GM19238 (cell line): ENCODE results near the gene THBS3.
"Not testable (repeated sequence)": the region's sequence is repeated elsewhere in the genome, so short reads cannot be mapped to it uniquely, and the experiment has no call there.

ENCODE experiments used
- DNase-seq: peaks from one replicate; pipeline ENCODE4 v3.0.0; 2011; ENCODE audit warnings: low spot score; ENCODE audit not compliant: insufficient read length

THBS3 gene

DNA sequence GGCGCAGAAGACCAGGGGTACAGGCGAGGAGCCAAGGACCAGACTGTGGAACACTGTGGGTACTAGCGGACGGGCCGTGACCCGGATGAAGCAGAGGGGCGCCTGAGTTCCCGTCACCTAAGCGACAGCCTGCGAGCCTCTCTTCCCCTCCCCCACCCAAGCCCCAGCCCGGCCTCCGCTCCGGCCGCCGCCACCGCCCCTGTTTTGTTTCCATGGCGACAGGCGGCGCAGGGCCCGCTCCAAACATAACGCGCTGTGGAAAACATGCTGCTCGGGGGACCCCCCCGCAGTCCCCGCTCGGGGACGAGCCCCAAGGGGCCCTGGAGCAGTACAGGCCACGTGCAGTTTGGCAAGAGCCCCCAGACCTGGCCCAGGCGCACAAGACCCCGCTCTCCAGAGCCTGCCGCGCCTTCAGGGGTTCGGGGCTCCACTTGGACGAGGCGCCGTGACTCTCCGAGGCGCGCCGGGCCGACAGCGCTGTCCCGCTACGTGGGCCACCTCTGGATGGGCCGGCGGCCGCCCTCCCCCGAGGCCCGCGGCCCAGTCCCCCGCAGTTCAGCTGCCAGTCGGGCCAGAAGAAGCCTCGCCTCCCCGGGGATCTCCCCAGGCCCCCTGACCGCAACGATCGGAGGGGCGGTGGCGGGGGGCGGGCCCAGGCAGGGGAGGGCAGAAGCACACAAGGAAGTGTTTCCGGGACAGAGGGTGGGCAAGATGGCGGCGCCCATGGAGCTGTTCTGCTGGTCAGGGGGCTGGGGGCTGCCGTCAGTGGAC lies 1.0 kb upstream of the THBS3 start, which contains the start of gene MTX1:
Gene MTX1, plus strand, starts transcription at position 155 of the 771 bp plus-strand sequence. Its CDS starts 110 bp downstream, at position 265.
- DNase-seq, result peak; percentile 87

DNA sequence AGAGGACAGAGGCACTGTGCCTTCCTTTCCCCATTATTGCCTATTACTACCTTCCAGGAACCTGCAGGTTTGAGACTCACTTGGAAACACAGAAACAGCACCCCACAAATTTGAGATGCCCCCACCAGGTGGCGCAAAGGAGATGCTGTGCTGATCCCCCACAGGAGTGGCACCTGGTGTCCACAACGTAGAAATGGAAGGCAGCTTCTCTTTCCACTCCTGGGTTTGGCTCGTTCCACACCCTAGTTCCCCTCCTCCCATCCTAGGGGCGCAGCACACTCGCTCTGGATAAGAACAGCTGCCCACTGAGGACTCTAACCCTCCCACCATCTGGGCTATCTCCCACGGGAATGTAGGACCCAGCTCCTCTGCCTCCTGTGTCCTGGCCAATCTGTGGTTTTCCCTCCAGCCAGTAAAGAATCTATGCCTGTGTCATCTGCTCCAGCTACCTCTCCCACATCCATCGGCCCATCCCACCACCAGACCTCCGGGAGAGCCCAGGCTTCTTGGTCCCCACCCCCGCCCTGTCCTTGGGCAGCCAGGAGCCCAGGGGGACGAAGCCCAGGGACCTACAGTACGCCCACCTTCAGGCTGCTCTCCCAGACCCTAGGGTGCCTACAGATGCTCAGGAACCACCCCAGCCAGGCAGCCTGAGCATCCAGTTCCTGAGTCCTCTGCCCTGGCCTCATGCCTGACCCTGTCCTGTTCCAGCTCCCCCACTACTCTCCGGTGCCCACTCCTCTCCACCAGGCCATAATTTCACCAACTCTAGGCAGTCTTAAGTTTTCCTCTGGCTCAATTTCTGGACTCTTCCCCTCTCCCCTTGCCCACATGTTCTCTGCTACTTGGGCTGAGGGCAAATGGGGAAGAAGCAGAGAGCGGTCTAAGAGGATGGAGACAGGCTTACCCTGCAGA lies 549 bp downstream of the THBS3 start:
- DNase-seq, result peak; percentile 76

DNA sequence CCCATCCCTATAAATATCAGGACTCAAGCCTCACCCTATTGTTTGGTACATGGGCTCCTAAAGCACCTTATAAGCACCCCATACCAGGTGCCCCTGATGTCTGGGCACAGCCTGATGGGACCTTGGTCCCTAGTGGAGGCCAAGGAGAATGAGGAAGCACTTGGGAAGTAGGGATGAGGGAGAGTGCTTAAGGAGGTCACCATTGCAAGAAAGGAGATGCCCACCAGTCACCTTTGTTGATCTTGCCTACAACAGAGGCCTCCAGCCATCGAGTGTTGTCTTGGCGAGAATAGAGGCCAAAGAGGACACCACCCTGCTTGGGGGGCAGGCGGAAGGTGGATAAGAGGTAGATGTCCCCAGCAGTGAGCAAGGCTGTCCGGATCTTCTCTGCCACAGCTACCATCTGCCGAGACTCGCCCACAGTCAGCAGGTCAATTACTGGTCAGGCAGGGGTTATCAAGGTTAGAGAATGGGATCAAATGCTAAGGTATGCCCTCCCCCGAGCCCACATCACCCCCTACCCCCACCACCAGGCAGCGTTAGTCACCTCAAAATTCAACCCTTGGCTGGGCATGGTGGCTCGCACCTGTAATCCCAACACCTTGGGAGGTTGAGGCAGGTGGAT lies 1.6 kb downstream of the THBS3 start:
- DNase-seq, result no peak

DNA sequence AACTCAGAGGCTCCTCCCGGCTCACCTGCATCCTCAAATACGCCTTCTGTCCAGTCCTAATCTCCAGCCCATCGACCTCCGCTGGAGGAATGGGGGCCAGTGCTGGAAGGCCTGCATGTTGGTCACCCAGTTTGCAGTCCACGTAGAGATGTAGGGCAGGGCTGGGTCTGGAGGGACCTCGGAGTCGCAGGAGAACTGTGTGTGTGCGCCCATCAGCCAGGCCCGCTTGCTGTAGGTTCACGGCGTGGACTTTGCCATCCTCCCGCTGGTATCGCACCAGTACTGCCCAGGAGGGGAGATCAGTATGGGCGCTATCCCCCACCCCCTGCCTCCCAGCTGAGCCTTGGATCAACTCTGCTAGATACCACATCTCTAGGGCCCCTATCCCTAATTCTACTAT lies 2.7 kb downstream of the THBS3 start:
- DNase-seq, result no peak

DNA sequence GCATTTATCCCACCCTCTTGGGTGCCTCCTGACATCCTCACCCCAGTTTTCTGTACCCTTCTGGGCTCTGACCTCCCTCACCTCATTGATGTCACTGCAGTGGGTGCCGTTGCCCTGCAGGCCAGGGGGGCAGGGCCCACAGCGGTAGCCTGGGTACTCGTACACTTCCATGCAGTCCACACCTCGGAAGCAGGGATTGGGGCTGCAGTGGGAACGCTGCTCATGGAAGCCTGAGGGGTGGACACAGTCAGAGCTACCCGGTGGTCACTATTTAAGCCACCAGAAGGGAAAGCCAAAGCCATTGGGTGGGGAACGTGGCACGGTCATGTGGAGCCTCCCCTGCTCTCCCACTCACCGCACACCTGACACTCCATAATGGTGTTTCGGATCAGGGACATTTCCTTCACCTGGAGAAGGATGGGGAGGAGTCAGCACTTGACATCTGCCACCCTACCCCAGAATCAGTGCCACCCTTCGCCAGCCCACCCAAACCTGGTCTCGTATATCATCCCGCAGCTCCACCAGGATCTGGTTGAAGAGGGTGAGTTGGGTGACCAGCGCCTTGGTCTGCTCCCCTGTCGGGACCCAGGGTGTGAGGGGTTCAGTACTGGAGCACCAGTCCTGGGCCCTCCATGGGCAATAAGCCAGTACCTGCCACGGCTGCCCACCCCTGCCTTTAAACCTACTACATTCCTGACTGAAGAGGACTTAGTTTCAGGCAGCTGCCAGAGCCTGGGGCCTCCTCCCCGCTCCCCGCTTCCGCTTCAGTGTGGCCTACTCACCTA lies 4.8 kb downstream of the THBS3 start:
- DNase-seq, result no peak

DNA sequence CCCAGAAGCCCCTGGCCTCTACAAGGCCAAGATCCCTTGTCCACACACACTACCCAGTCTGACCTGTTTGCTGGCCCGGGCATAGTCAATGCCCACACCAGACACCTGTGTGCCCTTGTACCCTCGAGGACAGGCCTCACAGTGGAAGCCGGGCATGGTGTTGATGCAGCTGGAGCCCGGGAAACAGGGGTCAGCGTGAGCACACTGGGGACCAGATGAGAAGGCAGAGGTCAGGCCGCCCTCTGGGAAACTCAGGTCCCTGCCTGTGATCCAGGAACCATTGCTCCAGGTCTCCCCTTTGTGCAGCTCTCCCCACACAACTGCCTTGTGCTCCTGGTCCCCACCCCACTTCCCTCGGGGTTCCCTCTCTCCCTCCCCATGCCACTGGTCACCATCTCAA lies 5.5 kb downstream of the THBS3 start:
- no peak for DNase-seq

DNA sequence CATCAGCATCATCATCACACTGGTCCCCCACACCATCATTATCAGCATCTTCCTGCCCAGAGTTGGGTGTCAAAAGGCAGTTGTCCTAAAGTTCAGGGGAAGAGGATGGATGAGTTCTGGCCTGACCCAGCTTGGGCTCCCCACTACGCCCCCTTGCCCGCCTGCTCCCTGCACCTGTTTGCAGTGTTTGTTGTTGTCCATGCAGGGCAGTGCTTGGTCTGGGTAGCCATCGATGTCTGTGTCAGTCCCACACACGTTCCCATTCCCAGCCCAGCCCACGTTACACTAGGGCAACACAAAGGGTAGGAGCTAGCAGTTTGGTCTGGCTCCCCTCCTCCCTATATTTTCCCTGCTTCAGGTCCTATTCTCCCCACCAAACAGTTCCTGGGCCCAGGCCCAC lies 6.8 kb downstream of the THBS3 start:
- no peak for DNase-seq

DNA sequence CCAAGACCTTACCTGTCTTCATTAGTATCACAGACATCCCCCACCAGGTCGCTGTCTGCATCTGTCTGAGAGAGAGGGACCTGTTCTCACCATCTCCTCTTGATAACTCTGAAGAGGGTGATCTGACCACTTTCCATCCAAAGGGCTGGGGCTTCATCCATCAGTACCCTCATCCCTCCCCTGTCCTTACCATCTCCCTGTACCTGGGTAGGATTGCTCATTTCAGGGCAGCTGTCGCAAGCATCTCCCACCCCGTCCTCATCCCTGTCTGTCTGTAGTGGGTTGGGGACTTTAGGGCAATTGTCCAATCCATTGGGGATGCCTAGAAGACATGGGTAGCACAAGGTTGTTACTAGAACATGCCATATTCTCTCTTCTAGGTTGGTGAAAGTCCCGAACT lies 7.9 kb downstream of the THBS3 start:
- no peak for DNase-seq

DNA sequence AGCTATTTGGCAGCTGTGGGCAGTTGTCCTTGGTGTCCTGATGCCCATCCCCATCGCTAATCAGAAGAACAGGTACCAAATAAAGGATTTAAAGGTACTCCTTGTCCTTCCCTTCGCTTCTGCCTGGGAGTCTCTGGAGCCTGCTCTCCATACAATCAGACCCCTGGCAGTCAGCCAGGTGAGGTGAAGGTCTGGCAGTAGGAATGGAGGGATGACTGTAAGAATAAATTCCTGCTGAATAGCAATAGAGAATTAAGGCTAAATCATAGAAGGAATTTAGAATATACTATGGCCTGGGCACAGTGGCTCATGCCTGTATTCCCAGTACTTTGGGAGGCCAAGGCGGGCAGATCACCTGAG lies 9.2 kb downstream of the THBS3 start:
- no peak for DNase-seq

DNA sequence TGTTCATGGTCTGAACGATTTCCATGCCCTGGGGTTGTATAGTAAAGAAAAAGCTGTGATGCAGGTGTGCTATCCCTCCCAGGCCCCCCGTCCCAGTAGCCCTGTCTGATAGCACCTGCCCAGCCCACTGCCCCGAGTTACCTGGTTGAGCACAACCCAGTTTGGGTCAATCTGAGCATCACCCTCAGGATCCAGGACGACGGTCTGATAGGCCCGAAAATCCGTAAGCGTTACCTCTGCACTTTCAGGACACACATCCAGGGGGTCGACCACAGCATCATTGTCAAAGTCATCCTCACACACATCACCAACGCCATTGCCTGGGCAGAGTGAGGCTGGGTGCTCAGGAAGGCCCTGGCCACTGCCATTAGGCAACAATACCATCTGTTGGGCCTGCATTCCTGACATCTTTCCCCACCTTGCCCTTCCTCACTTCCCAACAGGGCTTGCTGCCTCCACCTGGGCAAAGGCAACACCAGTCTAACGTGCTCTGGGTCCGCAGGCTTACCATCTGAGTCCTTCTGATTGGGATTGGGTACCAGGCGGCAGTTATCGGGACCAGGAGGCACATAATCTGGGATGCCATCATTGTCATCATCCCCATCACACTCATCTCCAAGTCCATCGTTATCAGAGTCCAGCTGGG lies 9.7 kb downstream of the THBS3 start:
- DNase-seq, result no peak

DNA sequence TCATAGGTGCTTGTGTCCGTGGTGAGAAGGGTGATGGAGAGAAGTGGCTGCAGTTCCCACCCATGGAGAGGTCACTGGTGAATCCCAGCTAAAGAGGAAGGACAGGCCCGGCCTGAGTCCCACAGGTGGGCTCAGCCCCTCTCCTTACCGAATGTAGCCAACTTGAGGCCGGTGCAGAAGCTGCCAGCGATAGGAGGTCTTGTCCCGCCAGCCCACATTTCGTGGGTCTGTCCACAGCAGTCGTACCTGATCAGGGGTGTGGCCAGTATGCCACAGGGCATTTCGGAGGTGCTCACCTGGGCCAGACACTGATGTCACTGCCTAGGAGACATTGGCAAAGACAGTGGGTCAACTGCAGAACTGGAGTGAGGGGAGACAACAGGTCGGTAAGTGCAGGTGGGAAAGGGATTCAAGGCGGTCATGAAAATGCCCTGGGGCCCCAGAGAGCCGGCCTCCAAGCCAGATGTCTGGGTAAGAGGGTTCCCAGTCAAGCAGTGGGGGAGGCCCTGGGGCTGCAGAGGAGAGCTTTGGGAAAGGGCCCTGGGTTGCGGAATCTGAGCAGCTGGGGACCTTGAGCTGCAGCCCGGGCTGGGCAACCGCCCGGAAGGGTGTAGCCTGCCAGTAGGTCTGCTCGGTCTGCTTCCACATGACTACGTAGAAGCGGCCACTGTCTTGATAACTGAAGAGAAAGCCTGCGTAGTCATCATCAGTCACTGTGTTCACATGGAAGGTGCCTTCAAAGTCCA lies 10.6 kb downstream of the THBS3 start:
- no peak for DNase-seq

DNA sequence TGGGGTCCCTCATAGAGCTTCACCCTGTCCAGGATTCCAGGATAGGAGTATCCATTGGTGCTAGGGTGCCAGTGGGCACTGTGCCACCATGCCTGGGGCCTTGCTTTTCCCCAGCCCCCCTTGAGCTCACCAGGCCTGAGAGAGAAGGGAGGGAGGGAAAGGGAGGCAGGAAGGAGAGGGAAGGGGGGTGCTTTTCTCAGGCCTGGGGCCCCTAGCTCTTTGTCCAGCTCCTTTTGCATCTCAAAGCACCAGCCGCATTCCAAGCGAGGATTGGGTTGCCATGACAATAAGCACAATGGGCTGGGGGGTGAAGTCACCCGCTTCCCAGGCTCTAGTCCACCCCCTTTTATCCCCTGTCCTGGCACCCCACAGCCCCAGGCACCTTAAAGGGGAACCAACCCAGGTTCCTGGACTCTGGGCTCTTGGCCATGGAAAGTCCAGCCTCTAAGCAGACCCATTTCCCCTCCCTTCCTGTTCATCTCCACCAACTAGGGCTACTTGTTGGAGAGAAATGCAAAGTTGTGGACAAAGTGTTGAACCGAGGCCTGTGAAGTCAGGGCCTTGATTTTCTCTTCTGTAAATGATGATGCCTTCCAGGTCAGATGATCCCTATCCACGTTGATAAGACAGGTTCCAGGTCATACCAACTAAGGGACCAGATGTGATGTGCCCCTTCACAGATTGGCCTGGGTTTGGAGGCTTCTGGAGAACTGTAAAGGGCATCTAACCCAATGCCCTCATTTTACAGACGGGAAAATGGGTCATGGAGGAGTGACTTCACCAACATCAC lies 11.4 kb downstream of the THBS3 start:
- no peak for DNase-seq

DNA sequence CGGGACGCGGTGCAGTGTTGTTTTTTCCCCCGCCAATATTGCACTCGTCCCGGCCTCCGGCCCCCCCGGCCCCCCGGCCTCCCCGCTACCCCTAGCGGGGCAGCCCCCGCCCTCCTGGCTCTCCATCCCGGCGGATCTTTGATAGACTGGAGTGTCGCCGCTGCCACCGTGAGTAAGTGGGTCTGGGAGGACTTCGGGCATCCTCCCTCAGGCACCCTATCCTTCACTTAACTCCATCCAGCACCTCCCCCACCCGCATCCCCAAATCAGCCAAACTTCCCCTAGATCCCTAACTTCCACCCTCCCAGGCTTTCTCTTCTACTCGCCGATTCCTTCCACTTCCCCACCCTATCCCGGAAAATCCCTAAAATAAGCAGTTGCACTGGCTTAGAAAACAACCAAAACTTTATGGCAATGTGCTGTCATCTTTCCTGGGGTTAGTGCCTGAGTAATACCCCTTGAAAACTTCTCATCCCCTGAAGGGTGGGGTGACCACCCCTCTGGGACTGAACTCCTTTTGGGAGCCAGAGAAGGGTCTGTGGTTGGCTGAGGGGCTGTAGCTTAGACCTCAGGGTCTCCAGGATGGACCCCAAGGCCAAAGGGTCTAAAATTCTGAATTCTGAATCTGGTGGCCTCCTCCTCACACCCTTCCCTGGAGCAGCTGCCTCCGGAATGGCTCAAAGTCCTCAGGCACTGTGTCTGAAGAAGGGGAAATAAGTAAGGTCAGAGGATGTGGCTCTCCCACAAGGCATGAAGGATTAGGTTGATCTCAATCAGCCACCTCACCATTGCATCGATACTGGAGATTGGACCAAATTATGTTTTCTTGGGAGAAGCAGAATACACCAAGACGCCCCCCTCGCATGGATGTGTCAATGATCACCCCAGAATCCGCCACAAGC lies 12.2 kb downstream of the THBS3 start:
- no peak for DNase-seq

DNA sequence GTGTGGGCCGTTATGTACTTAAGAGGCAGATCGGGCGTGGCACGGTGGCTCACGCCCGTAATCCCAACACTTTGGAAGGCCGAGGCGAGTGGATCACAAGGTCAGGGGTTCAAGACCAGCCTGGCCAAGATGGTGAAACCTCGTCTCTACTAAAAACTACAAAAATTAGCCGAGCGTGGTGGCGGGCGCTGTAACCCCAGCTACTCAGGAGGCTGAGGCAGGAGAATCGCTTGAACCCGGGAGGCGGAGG lies 13.8 kb downstream of the THBS3 start:
- DNase-seq, result not testable (repeated sequence)

DNA sequence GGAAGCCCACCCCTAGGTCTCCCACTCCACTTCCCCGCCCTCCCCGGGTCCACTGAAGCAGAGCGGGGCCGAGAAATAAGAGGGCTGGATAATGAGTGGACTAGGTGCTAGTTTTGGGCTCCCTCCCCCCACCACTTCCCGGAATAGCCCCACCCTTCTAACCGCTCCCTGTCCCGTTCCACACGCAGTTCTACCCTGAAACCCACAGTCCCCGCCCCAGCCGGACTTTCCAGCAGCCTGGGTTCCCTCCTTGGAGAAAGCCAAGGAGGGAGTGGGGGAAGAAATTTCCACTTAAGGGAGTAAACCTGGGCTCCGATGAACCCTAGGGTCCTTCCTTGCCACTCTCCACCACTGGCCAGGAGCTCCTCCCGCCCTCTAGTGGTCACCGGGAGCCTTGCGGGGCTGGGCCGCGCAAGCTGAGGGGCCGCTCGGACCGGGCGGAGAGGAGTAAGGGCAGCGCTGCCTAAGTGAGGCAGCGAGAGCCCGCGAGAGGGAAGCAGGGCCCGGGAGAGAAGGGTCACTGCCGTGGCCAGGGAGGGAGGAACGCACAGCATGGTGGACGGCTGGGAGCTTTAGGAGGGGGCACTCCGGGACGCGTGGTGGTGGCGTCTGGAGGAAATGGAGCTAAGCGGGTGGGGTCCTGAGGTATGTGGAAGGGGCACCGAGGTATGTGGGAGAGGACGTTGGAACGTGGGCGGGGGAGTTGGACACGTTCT lies 14.3 kb downstream of the THBS3 start:
- peak; percentile 95 for DNase-seq

DNA sequence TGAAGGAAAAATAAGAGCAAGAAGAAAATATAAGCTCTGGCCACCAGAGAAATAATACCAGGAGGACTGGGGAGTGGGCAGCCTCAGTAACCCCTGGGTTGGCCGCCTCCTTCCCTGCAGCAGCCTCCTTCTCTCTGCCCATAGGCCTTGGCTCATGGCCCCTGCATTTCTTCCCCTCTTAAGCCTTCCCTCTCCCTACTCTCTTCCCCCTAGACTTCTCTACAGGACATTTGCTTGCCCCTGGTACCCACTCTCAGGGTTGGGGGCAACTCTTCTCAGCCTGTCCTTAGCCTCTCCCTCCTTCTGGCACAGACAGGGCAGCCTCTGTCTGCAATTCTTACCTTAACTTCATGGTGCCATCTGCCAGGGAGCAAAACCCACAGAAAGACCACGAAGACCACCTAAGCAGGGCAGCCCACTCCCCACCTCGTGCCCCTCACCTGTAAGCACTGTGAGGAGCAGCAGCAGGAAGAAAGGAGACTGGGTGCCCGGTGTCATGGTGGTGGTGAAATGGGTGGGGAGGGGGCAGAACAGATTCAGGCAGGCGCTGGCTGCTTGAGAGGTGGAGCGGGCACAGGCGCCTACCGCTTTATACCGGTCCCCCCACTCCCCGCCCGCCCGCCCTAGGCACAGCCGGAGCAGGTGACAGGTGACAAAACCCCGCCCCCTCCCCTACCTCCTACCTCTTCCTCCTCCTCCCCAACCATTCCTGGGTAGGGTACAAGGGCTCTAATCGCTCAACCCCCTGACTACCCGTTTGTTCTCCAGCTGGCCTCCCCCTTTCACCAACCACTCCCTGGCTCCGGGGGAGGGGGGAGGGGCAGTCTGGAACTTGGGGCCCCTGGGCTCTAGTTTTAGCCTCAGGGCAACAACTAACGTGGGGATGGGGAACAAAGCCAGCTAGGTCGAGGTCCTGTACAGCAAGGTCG lies 15.1 kb downstream of the THBS3 start:
- DNase-seq, result no peak

DNA sequence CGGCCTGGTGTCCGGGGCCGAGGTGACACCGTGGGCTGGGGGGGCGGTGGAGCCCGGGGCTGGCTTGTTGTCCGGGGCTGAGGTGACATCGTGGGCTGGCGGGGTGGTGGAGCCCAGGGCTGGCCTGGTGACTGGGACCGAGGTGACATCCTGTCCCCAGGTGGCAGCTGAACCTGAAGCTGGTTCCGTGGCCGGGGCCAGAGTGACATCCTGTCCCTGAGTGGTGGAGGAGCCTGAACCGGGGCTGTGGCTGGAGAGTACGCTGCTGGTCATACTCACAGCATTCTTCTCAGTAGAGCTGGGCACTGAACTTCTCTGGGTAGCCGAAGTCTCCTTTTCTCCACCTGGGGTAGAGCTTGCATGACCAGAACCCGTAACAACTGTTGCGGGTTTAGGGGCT lies 15.8 kb downstream of the THBS3 start:
- DNase-seq, result no peak
